GM18951 (cell line): ENCODE data around the gene CERS6.

Experiments
- POLR2A ChIP-seq: IDR thresholded peaks from 4 replicates; pipeline ENCODE4 v1.6.1; 2011; ENCODE audit warnings: mild to moderate bottlenecking; ENCODE audit not compliant: insufficient read length, insufficient read depth; ENCODE audit errors: extremely low read depth
- in situ Hi-C: fragments of 300-500 bp; cut with MboI; formaldehyde crosslinking; loops from one replicate; pipeline ENCODE4 v1.12.0; 2022; ENCODE audit warnings: low sequenced_read_pairs, mixed read lengths, inconsistent platforms; ENCODE audit not compliant: unreplicated experiment

The CERS6 gene

DNA sequence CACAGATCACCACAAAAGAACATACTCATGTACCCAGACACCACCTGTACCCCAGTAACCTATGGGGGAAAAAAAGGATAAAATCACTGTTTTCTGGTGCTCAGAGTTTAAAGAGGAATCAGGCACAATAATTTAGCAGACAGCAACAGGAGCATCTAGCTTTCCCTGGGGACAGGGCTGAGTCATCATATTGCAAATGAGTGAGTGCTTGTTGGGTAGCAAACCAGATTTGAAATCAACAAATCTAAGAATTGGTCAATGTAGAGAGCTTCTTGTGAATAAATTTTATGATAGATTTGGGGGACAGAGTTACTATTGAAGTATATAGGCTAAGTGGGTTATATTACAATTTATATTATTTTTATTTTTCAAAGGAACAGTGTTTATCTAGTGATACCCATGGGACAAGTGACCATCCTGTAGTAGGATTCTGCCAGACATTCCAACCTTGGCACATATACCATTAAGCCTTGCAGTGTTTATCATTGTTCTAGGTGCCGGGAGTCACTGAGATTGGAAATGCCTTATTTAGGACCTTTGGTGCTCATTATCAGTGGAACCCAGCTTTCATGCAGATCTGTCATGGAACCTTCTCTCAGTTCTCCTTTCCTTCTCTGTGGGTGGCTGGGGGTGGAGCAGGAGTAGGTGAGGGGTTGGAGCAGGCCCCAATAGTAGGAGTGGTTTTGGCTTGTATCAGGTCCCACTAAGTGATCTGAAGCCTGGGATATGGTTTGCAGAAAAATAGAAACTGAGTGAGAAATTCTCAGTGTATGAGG, 117.2 kb downstream of the CERS6 start:
- in situ Hi-C loops = no loop called here
- TF ChIP-seq POLR2A = no peak

DNA sequence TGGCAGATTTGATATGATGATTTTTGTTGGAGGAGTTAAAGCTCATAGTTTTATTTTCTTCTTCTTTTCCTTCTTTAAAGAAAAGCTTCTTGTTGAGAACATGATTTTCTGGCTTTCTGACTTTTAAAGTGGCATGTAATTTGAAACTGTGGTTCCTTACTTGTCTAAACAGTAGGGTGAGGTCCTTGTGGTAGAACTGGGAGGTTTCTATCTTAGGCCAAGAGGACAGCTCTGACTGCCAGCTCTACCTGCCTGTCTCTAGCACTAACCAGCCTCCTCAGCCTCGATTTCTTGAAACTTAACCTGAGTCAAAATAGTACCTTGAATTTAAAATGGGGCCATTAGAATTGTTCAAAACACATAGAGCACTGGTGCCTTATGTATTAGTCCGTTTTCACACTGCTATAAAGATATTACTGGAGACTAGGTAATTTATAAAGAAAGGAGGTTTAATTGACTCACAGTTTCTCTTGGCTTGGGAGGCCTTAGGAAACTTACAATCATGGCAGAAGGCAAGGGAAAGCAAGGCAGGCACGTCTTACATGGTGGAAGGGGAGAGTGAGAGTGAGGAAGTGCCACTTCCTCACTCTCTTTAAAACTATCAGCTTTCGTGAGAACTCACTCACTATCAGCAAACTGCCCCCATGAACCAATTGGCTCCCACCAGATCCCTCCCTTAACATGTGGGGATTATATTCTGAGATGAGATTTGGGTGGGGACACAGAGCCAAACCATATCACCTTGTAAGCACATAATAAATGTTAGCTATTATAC, 119.0 kb downstream of the CERS6 start:
- in situ Hi-C loops = no loop called here

GRCh38 chr2:168577885-168578284, 121.8 kb downstream of the CERS6 start:
- in situ Hi-C loops = no loop called here

More for the DNA sequence above, 119.0 kb downstream of the CERS6 start:
- no peak for TF ChIP-seq POLR2A

GRCh38 chr2:168583064-168583709, 127.1 kb downstream of the CERS6 start:
- in situ Hi-C loops = no loop called here
- no peak for TF ChIP-seq POLR2A

More at GRCh38 chr2:168577885-168578284, 121.8 kb downstream of the CERS6 start:
- no peak for TF ChIP-seq POLR2A

DNA sequence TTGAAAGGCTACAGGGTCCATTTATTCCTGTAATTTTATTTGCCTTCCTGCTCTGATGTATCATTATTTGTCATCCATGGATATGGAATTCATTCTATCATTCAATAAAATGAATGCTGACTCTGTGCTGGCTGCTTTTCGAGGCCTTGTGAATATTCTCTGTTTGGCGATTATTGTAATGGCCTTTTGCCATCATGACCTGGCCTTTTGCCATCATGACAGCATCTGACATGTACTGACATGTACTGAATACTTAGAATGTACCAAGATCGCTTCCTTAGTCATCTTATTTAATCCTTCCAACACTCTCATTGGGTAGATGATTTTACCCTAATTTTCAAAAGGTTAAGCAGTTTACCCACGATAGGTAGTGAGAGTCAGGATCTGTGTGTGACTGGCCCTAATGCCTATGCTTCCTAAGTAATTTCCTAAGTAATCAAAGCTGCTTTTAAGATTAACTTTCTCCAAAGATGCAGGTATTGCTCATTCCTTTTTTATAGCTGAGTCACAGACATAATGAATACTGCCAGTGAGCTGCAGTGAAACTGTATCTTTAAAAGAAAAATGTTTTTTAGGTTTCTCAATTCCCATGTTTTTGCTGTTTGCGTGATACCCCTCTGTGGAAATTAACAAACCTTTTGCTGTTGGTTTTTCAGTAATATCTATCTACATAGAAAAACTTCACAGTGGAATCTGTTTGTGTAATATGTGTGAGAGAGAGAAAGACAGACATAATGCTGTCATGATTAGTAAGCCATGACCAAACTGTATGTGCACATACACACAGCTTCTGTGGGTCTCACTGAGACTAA, 127.8 kb downstream of the CERS6 start:
- in situ Hi-C loops = no loop called here
- TF ChIP-seq POLR2A = no peak

GRCh38 chr2:168584911-168585310, 128.8 kb downstream of the CERS6 start:
- TF ChIP-seq POLR2A = no peak
- in situ Hi-C loops = no loop called here

- in situ Hi-C loops = no loop called here
- TF ChIP-seq POLR2A = no peak
Observed at GRCh38 chr2:168585700-168586099, 129.6 kb downstream of the CERS6 start.

- in situ Hi-C loops = no loop called here
- no peak for TF ChIP-seq POLR2A
Observed at GRCh38 chr2:168587307-168587706, 131.2 kb downstream of the CERS6 start.

DNA sequence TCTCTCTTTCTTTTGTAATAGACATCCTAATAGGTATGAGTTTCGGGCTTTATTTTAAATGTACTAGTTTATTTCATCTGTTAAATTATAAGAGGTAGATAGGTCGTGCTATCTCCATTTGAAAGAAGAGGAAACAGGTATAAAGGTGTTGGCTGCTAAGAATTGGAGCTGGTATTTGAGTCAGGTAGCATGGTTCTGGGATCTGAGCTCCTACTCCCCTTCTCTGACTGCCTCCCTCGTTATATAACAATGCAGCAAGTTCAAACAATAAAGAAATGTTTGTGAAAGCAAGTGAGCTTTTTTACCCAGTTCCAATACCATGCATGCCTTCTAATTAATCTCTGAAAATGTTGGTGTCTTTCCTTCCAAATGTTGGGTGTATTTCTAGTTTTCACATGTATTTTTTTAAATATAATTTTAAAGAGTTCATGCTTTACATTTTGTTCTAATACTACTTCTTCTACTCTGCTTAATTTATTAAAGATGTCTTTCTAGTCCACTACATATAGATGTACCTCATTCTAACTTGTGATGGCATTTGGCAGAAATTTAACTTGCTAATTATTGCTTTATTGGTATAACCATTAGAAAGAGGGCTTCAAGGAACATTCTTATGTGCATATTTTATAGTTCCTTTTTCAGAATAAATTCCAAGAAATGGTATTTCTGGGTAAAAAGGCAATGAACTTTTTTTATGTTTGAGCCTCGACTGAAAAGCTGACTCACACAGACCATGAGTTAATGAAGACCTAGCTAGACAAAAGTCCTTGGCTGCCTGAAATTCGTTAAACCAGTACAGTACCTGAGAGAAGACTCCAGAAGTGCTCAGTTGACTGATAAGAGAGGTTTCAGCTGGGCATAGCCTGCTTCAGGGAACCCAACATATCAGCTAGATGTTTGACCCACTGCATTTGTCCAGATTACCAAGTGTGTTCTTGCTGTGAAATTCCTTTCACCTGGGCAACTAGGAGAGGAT, 133.5 kb downstream of the CERS6 start:
- TF ChIP-seq POLR2A = no peak
- in situ Hi-C loops = no loop called here

DNA sequence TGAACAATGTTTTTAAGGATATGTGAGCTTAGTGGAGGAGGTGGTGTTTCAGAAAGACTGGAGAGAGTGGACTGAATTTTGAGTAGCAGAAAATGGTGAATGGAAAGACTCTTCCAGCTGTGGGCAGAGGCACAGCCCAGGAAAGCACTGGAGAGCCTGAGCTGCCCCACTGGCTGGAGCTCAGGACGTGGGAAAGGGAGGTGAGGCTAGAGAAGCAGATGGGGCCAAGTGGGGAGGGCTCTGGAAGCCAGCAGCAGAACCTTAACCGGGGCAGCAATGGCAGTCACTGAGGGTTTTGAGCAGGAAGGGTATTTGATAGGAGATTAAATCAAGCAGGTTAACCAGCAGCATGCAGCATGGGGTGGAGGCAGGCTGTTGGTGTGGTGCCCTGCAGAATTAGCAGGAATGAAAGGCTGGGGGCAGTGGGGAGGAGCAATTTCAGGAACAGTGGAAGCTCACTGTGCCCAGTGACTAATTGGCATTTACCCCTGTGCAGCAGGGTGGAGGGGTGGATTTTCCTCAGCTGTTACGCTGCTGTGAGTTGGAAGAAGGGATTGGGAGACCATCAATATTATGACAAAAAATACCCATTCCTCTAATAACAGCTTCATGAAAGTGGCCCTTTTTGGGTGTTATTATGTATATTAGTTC, 136.2 kb downstream of the CERS6 start:
- in situ Hi-C loops = no loop called here
- TF ChIP-seq POLR2A = no peak

GRCh38 chr2:168593713-168594112, 137.6 kb downstream of the CERS6 start:
- no peak for TF ChIP-seq POLR2A
- in situ Hi-C loops = no loop called here
